Endothelial cell of umbilical vein (primary cell): ENCODE results near the gene BMERB1. TPM values are rescaled to one million over a fixed set of nuclear protein-coding genes. Genes with fewer than 3 reads are reported as not detected.
"Not testable (repeated sequence)": the region's sequence is repeated elsewhere in the genome, so short reads cannot be mapped to it uniquely, and the experiment has no call there.

ENCODE experiments used
- BruUV-seq: library from RNA; stranded (reverse); fragments of 400-500 nt; replicated peaks from 2 replicates; lab custom pipeline; 2021; lab: Mats Ljungman, UMichigan
- CTCF ChIA-PET: fragments of 300-600, 350-600 bp; sonication (Branson Sonifier 250); formaldehyde crosslinking; loops from one replicate; lab custom pipeline; 2021; ENCODE audit warnings: antibody characterized with exemption, inconsistent platforms; lab: Charles Lee
- POLR2A ChIA-PET: fragments of 300-600, 350-600 bp; sonication (Branson Sonifier 250); formaldehyde crosslinking; loops from one replicate; lab custom pipeline; 2021; ENCODE audit warnings: antibody characterized with exemption, inconsistent platforms; lab: Charles Lee
- DNase-seq: peaks from one replicate; pipeline ENCODE4 v3.0.0-alpha.2; 2011; ENCODE audit warnings: low read depth, low spot score
- FAIRE-seq: peaks from 2 replicates; lab custom pipeline; 2011; peaks lifted over from hg19 to GRCh38; lab: Jason Lieb, UNC
- H2AFZ ChIP-seq: 2 replicates; pipeline ENCODE4 v1.6.0; 2012; ENCODE audit warnings: low read depth, low read length, control low read depth, inconsistent platforms
- H3K27ac ChIP-seq: 2 replicates; pipeline ENCODE4 v1.5.1; 2011; ENCODE audit warnings: low read depth, mild to moderate bottlenecking, control low read depth, low read length, moderate library complexity; ENCODE audit not compliant: insufficient read depth
- H3K27me3 ChIP-seq, 2 experiments: 2 replicates each; pipeline versions ENCODE4 v1.6.0 to v1.6.1; 2011; ENCODE audit warnings: low read length in 2 of 2, mixed read lengths in 1 of 2; ENCODE audit not compliant: control insufficient read depth in 2 of 2, insufficient read depth in 2 of 2
- H3K36me3 ChIP-seq, 2 experiments: 2 replicates in 1 of 2; 3 replicates in 1 of 2; pipeline ENCODE4 v1.5.1; 2011; ENCODE audit warnings: low read length in 2 of 2, mild to moderate bottlenecking in 1 of 2, moderate library complexity in 1 of 2; ENCODE audit not compliant: control insufficient read depth in 2 of 2, insufficient read depth in 2 of 2; ENCODE audit errors: extremely low read depth in 1 of 2
- H3K4me1 ChIP-seq: 3 replicates; pipeline ENCODE4 v1.5.1; 2011; ENCODE audit warnings: mild to moderate bottlenecking, low read length; ENCODE audit not compliant: control insufficient read depth, insufficient read depth; ENCODE audit errors: extremely low read depth
- H3K4me2 ChIP-seq: 2 replicates; pipeline ENCODE4 v1.6.1; 2011; ENCODE audit warnings: low read length, control low read depth, mixed read lengths; ENCODE audit not compliant: insufficient read depth
- H3K4me3 ChIP-seq, 3 experiments: fragments of 200-600 bp in 1 of 3; sonication (generic), shearing (Covaris generic) in 1 of 3; replicated peaks in 1 of 3; 2 replicates each; pipeline ENCODE4 v1.5.1; 2011 to 2016; ENCODE audit warnings: control low read depth in 3 of 3, low read length in 3 of 3, mild to moderate bottlenecking in 2 of 3, inconsistent platforms in 1 of 3, low read depth in 1 of 3, moderate library complexity in 1 of 3; ENCODE audit not compliant: insufficient read depth in 1 of 3
- H3K79me2 ChIP-seq: 2 replicates; pipeline ENCODE4 v1.6.0; 2012; ENCODE audit warnings: low read length, inconsistent platforms; ENCODE audit not compliant: control insufficient read depth, insufficient read depth
- H3K9ac ChIP-seq: replicated peaks from 2 replicates; pipeline ENCODE3; 2011; ENCODE audit warnings: low read length, control low read depth; ENCODE audit not compliant: insufficient read depth; ENCODE audit errors: extremely low read depth
- H3K9me1 ChIP-seq: replicated peaks from 3 replicates; pipeline ENCODE4 v1.6.0; 2011; ENCODE audit warnings: mild to moderate bottlenecking, low read length; ENCODE audit not compliant: control insufficient read depth, insufficient read depth; ENCODE audit errors: extremely low read depth
- H3K9me3 ChIP-seq: replicated peaks from 2 replicates; pipeline ENCODE4 v1.5.1; 2012; ENCODE audit warnings: low read length, inconsistent platforms; ENCODE audit not compliant: control insufficient read depth, insufficient read depth
- H4K20me1 ChIP-seq: replicated peaks from 2 replicates; pipeline ENCODE3; 2011; ENCODE audit warnings: mild to moderate bottlenecking, low read length; ENCODE audit not compliant: control insufficient read depth, insufficient read depth; ENCODE audit errors: extremely low read depth
- EZH2 ChIP-seq: IDR thresholded peaks from 2 replicates; pipeline ENCODE4 v1.6.1; 2012; ENCODE audit warnings: borderline replicate concordance, low read depth, mild to moderate bottlenecking, moderate library complexity, low read length, inconsistent platforms; ENCODE audit not compliant: severe bottlenecking
- POLR2A ChIP-seq: IDR thresholded peaks from 2 replicates; pipeline ENCODE4 v1.6.1; 2012; ENCODE audit warnings: low read depth, mild to moderate bottlenecking, control low read depth, low read length
- dilution Hi-C: fragments of 300-500 bp; cut with MboI; formaldehyde crosslinking; loops from one replicate; pipeline ENCODE4 v1.15.0; 2019; ENCODE audit warnings: low sequenced_read_pairs; ENCODE audit not compliant: extremely low pct_ligation_motif_present
- intact Hi-C: fragments of 100-400 bp; cut with micrococcal nuclease; formaldehyde crosslinking; loops from one replicate; pipeline ENCODE4 v1.10.0; 2022
- polyA plus RNA-seq, 4 experiments: library from polyadenylated mRNA; depleted of rRNA in 3 of 4; stranded (reverse) in 3 of 4; unstranded in 1 of 4; fragments of >200 nt; gene quantifications; 2 replicates each; pipeline versions ENCODE4 v1.2.1 to v1.2.3, GENCODE V29; 2011 to 2012; ENCODE audit warnings: missing spikeins in 1 of 4
- total RNA-seq: library from RNA; stranded (reverse); gene quantifications from 2 replicates; pipeline ENCODE4 v1.2.3, GENCODE V29; 2021

The BMERB1 gene
- total and polyA plus RNA-seq, 2 donors (not counting 3 experiments of a cell fraction or from before 2014, with no cell fraction given), result 14.1 to 17.4 TPM

- no peaks in the 10 kb centered on the region for H3K27me3 ChIP-seq
- no peaks in the 10 kb centered on the region for H3K79me2 ChIP-seq
- no peaks in the 10 kb centered on the region for H4K20me1 ChIP-seq
- BruUV-seq, result no TSS peak
- POLR2A ChIA-PET, result no interaction called here
- no peak overlapping the region for H3K4me2 ChIP-seq
- H3K9me1 ChIP-seq, result no peaks in the 10 kb centered on the region
- no peak overlapping the region for H3K4me3 ChIP-seq
- no peak overlapping the region for H3K9ac ChIP-seq
- FAIRE-seq (no peak), DNase-seq (no peak)
- TF ChIP-seq EZH2, result no peak
- no peak for TF ChIP-seq POLR2A
- intact Hi-C loops, result no loop called here
- H3K4me1 ChIP-seq, result no peaks in the 10 kb centered on the region
- no peak overlapping the region for H2AFZ ChIP-seq
- no peaks in the 10 kb centered on the region for H3K9me3 ChIP-seq
- H3K27ac ChIP-seq, result no peak overlapping the region
- CTCF ChIA-PET, result no interaction called here
- dilution Hi-C loops, result no loop called here
- no peaks in the 10 kb centered on the region for H3K36me3 ChIP-seq
Observed at GRCh38 chr16:15404792-15405191, 29.6 kb upstream of the BMERB1 start.

DNA sequence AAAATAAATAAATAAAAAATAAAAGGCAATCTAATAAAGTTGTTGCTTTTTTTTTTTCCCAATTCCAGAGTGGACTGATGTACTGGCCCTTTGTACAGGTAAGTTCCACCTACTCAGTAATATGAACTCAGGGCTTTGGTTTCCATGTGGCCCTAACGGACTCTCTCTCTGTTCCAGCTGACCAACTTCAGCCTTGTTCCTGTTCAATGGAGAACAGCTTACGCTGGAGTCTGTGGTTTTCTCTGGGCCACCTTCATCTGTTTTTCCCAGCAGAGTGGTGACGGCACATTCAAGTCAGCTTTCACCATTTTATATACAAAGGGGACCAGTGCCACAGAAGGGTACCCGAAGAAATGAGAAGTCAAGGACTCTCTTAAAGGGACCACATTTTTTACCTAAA lies 26.6 kb upstream of the BMERB1 start:
- H2AFZ ChIP-seq, dilution Hi-C loops, H3K36me3 ChIP-seq, H4K20me1 ChIP-seq, H3K4me2 ChIP-seq, H3K4me1 ChIP-seq, H3K9ac ChIP-seq, H3K4me3 ChIP-seq, H3K27me3 ChIP-seq, FAIRE-seq, H3K9me1 ChIP-seq, H3K9me3 ChIP-seq, intact Hi-C loops, CTCF ChIA-PET, POLR2A ChIA-PET, DNase-seq, BruUV-seq, H3K79me2 ChIP-seq, H3K27ac ChIP-seq: not testable (repeated sequence)

DNA sequence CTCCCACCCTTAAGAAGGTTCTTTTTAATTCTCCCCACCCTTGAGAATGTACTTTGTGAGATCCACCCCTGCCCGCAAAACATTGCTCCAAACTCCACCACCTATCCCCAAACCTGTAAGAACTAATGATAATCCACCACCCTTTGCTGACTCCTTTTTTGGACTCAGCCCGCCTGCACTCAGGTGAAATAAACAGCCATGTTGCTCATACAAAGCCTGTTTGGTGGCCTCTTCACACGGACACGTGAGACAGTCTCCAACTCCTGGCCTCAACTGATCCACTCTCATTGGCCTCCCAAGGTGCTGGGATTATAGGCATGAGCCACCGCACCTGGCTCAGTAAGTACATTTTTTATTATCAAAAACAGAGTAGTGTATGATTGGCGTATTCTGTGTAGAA lies 24.9 kb upstream of the BMERB1 start:
- dilution Hi-C loops, H3K4me2 ChIP-seq, H3K27ac ChIP-seq, H3K9me3 ChIP-seq, H4K20me1 ChIP-seq, H3K4me1 ChIP-seq, H3K79me2 ChIP-seq, H3K9ac ChIP-seq, H3K4me3 ChIP-seq, intact Hi-C loops, DNase-seq, H2AFZ ChIP-seq, H3K9me1 ChIP-seq, H3K36me3 ChIP-seq, FAIRE-seq, POLR2A ChIA-PET, BruUV-seq, H3K27me3 ChIP-seq: not testable (repeated sequence)
- CTCF ChIA-PET, result interaction anchor here (0.7 kb wide), 1 partner anchor 18 kb away, joined by 4 read pairs; no protein-coding TSS in a partner anchor
